Right forelimb (tissue), 1 donor: ENCODE results near the gene PITPNB.
A peak's percentile ranks its signal among the peaks of the same experiment; 100 is the strongest.

Source experiments
- DNase-seq: peaks from one replicate; pipeline ENCODE4 v3.0.0-alpha.2; 2018

Gene PITPNB

GRCh38 chr22:27825174-27825573 lies 93.9 kb downstream of the PITPNB start:
- DNase-seq: no peak

GRCh38 chr22:27823221-27823620 lies 95.8 kb downstream of the PITPNB start:
- no peak for DNase-seq

GRCh38 chr22:27820896-27821866 lies 97.9 kb downstream of the PITPNB start:
- no peak for DNase-seq

GRCh38 chr22:27816552-27816951 lies 102.5 kb downstream of the PITPNB start:
- no peak for DNase-seq

GRCh38 chr22:27815826-27816530 lies 103.1 kb downstream of the PITPNB start:
- DNase-seq: no peak

GRCh38 chr22:27814993-27815392 lies 104.1 kb downstream of the PITPNB start:
- DNase-seq: no peak

GRCh38 chr22:27811778-27812177 lies 107.3 kb downstream of the PITPNB start:
- no peak for DNase-seq

- DNase-seq: peak; percentile 82
Measured at GRCh38 chr22:27810609-27811151, 108.4 kb downstream of the PITPNB start.

- no peak for DNase-seq
Measured at GRCh38 chr22:27809700-27810608, 109.1 kb downstream of the PITPNB start.

GRCh38 chr22:27809226-27809603 lies 109.8 kb downstream of the PITPNB start:
- no peak for DNase-seq

GRCh38 chr22:27808451-27809225 lies 110.4 kb downstream of the PITPNB start:
- no peak for DNase-seq

- DNase-seq: no peak
Measured at GRCh38 chr22:27805841-27806240, 113.2 kb downstream of the PITPNB start.

- DNase-seq: peak; percentile 79
Measured at GRCh38 chr22:27804470-27805297, 114.4 kb downstream of the PITPNB start.

- no peak for DNase-seq
Measured at GRCh38 chr22:27803841-27804415, 115.1 kb downstream of the PITPNB start.

GRCh38 chr22:27802346-27803073 lies 116.5 kb downstream of the PITPNB start:
- DNase-seq: no peak
